Mesangial cell (primary cell): ENCODE data around the gene TENT5A. TPM values are rescaled to one million over a fixed set of nuclear protein-coding genes. Genes with fewer than 3 reads are reported as not detected.

Source experiments
- total RNA-seq: library from RNA; depleted of rRNA; stranded (reverse); fragments of >200 nt; gene quantifications from 2 replicates; pipeline ENCODE4 v1.2.3, GENCODE V29; 2015

TENT5A gene
- total RNA-seq = 0.81 and 2.7 TPM in 2 replicates

DNA sequence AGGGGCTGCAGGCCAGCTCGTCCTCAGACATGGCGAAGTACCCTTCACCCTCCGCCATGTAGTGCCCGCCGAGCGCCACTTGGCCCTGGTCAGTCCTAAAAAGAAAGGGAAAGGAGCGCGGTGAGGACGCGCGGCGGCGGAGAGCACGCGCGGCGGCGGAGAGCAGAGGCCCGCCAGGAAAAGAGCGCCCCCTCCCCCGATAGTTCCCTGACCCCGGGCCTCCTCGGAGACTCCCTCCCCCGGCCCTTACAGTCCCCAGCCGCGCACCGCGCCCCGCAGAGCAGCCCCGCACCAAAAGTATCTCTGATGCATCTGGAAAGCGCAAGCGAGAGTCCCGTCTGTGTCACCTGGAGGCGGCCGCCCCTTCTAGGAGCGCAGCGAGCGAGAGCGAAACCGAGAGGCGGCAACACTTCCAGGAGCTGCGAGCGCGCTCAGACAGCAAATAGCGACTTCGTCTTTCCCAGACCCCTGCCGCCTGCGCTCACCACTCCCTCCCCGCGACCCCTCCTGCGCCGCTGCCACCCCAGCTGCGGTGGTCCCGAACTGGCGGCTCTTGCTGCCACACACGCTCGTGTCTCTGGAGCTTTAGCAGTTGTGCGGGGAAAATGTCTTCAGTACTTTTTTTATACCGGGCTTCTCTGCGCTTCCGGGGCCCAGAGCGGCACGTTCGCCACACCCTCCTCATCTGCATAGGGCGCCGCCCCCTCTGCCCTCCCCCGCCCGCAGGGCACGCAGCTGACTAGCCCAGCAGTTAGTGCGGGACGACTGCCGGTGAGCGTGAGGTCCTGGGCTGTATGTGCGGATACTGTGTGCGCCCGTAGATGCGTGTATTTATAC lies at the start of gene TENT5A:
TENT5A (minus strand) TSS at position 598 of the 837 bp plus-strand sequence; CDS start at position 58, 540 bp downstream.

